Measurements from ENCODE around the gene CC2D1B.

DNA sequence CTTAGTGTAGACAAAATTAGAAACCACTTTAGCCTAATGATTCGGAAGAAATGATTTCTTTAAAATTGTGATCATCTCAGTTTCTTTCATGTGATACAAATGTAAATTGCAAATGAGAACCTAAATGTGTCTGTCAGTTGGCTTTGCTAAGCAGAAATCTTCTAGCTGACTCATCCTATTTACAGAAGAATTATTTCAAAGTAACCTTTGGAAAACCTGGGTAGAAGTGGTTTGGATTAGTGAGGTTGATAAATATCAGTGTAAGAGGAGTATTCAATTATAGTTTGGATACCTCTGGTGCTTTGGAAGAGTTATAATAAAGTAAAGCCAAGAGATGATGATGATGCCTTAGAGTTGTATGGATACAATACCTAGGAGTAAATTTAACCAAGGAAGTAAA, 37.4 kb downstream of the CC2D1B start:
- TF ChIP-seq, protein P1, sequence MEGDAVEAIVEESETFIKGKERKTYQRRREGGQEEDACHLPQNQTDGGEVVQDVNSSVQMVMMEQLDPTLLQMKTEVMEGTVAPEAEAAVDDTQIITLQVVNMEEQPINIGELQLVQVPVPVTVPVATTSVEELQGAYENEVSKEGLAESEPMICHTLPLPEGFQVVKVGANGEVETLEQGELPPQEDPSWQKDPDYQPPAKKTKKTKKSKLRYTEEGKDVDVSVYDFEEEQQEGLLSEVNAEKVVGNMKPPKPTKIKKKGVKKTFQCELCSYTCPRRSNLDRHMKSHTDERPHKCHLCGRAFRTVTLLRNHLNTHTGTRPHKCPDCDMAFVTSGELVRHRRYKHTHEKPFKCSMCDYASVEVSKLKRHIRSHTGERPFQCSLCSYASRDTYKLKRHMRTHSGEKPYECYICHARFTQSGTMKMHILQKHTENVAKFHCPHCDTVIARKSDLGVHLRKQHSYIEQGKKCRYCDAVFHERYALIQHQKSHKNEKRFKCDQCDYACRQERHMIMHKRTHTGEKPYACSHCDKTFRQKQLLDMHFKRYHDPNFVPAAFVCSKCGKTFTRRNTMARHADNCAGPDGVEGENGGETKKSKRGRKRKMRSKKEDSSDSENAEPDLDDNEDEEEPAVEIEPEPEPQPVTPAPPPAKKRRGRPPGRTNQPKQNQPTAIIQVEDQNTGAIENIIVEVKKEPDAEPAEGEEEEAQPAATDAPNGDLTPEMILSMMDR (IDR thresholded peaks at IDR 0.05; ENCODE audit: extremely low read depth in 1 of 2, insufficient read depth in 1 of 2, low read depth in 1 of 2, low read length in 2 of 2), result no peak
- TF ChIP-seq POLR2A (IDR thresholded peaks at IDR 0.05; ENCODE audit: low read depth, low read length), result no peak
- no peak for TF ChIP-seq JUN (IDR thresholded peaks at IDR 0.05; ENCODE audit: borderline replicate concordance, insufficient read depth, insufficient read length, low read depth)
- TF ChIP-seq EZH2 (IDR thresholded peaks at IDR 0.05; ENCODE audit: borderline replicate concordance, low read depth, low read length, severe bottlenecking), result no peak
- TF ChIP-seq POLR2AphosphoS5 (IDR thresholded peaks at IDR 0.05; ENCODE audit: insufficient read depth, low read depth, low read length), result no peak

Data from endothelial cell of umbilical vein (primary cell).